HG02885 (cell line): ENCODE measurements around the gene FRY.

ENCODE experiments used
- ATAC-seq: cut with Tn5 transposase; IDR thresholded peaks from one replicate; pipeline ENCODE4 v1.9.1; 2021; ENCODE audit warnings: mild to moderate bottlenecking; ENCODE audit not compliant: unreplicated experiment, poor library complexity

FRY gene

GRCh38 chr13:32278426-32278825 lies 246.9 kb downstream of the FRY start:
- no peak for ATAC-seq

GRCh38 chr13:32281096-32281495 lies 249.5 kb downstream of the FRY start:
- no peak for ATAC-seq

GRCh38 chr13:32282096-32282711 lies 250.6 kb downstream of the FRY start:
- no peak for ATAC-seq

- no peak for ATAC-seq
Observed at GRCh38 chr13:32284927-32285632, 253.5 kb downstream of the FRY start.

- no peak for ATAC-seq
Observed at GRCh38 chr13:32285633-32285965, 254.0 kb downstream of the FRY start.

GRCh38 chr13:32297206-32297605 lies 265.6 kb downstream of the FRY start:
- ATAC-seq, result no peak

GRCh38 chr13:32298695-32299094 lies 267.1 kb downstream of the FRY start:
- ATAC-seq, result no peak

GRCh38 chr13:32299893-32300292 lies 268.3 kb downstream of the FRY start:
- no peak for ATAC-seq

GRCh38 chr13:32300406-32300805 lies 268.8 kb downstream of the FRY start:
- ATAC-seq, result no peak

- ATAC-seq, result no peak
Observed at GRCh38 chr13:32300920-32301319, 269.3 kb downstream of the FRY start.

- no peak for ATAC-seq
Observed at GRCh38 chr13:32302461-32302860, 270.9 kb downstream of the FRY start.

GRCh38 chr13:32305646-32306045 lies 274.1 kb downstream of the FRY start:
- ATAC-seq, result no peak

- ATAC-seq, result no peak
Observed at GRCh38 chr13:32309312-32310133, 277.9 kb downstream of the FRY start.

GRCh38 chr13:32310134-32310706 lies 278.6 kb downstream of the FRY start:
- no peak for ATAC-seq

- ATAC-seq, result no peak
Observed at GRCh38 chr13:32311188-32311897, 279.8 kb downstream of the FRY start.

GRCh38 chr13:32314271-32315237 lies 283.0 kb downstream of the FRY start:
- ATAC-seq, result peak; percentile 21

- ATAC-seq, result peak; percentile 94
Observed at GRCh38 chr13:32315238-32316027, 283.9 kb downstream of the FRY start, which contains the start of the genes BRCA2 and ZAR1L. TSS of gene BRCA2 (plus strand) at chr13:32315508. CDS start at chr13:32316461, 953 bp downstream. TSS of gene ZAR1L (minus strand) at chr13:32315363. CDS start at chr13:32311925, 3,438 bp downstream.

- ATAC-seq, result peak; percentile 47
Observed at GRCh38 chr13:32316028-32316339, 284.4 kb downstream of the FRY start.
